Neural progenitor cell (in vitro differentiated cells): Measurements from ENCODE around the gene CENPB.

ENCODE experiments used
- CTCF ChIP-seq: fragments of 200-600 bp; sonication (generic); IDR thresholded peaks from 2 replicates; pipeline ENCODE4 v1.5.1; 2017; ENCODE audit warnings: antibody characterized with exemption, mild to moderate bottlenecking
- EZH2 ChIP-seq: fragments of 200-600 bp; sonication (generic); IDR thresholded peaks from 2 replicates; pipeline ENCODE4 v1.6.1; 2017; ENCODE audit warnings: antibody characterized with exemption, mild to moderate bottlenecking, moderate library complexity
- EZH2phosphoT487 ChIP-seq: fragments of 200-600 bp; sonication (generic); IDR thresholded peaks from 2 replicates; pipeline ENCODE4 v1.6.1; 2017; ENCODE audit warnings: antibody characterized with exemption

- TF ChIP-seq CTCF (no peak), EZH2phosphoT487 (no peak), EZH2 (no peak)
Observed at GRCh38 chr20:3749087-3749688, 37.4 kb downstream of the CENPB start.
